ENCODE results near the gene CCL16. TPM values are rescaled to one million over a fixed set of nuclear protein-coding genes. Genes with fewer than 3 reads are reported as not detected.

Gene CCL16
- total and polyA plus RNA-seq, 2 of the 4 experiments (the other 2 are of a cell fraction) = not detected

DNA sequence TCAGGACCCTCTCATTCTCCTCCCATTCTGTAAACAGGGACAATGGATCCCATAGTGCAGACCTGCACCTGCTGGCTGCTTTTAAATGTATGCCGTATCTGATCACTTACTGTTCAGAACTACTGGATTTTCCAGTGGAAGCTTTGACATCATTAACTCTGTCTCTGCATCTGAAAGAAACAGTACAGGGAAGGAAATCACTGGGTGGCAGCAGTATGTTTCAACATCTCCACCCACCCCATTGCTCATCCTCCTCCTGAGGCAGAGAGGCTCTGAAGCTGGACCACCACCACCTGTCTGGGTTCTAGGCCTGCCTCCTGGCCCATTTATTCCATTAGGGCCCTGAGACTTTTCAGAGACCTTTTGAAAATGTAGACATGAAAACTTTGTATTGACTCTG lies 17.5 kb upstream of the CCL16 start:
- Histone ChIP-seq H3K4me3 (ENCODE audit: insufficient read depth, low read depth, low read length) (no peak overlapping the region), H2BK5ac (ENCODE audit: low read depth, low read length, poor library complexity, severe bottlenecking) (no peak overlapping the region), H3K4me2 (ENCODE audit: low read depth, low read length) (no peak overlapping the region), H4K5ac (ENCODE audit: low read depth, low read length) (no peak overlapping the region), H3K4me1 (ENCODE audit: control insufficient read depth, insufficient read depth, low read length) (no peaks in the 10 kb centered on the region), H2AFZ (replicated peaks; ENCODE audit: low read length, poor library complexity) (no peak overlapping the region), H2BK120ac (ENCODE audit: low read depth, low read length) (no peak overlapping the region), H3K14ac (replicated peaks; ENCODE audit: low read depth, low read length) (no peak overlapping the region), H2AK9ac (replicated peaks; ENCODE audit: low read depth, low read length, poor library complexity) (no peak overlapping the region), H2AK5ac (ENCODE audit: low read depth, low read length) (no peak overlapping the region), H3K79me1 (ENCODE audit: low read depth in 1 of 2, low read length in 2 of 2) (no peaks in the 10 kb centered on the region), H2BK20ac (ENCODE audit: low read depth, low read length) (no peak overlapping the region), H3K4ac (ENCODE audit: low read depth, low read length) (no peak overlapping the region), H3K56ac (ENCODE audit: extremely low read depth, insufficient read depth, low read length) (no peak overlapping the region), H3K9ac (ENCODE audit: low read depth, low read length) (no peak overlapping the region), H3K23ac (ENCODE audit: low read depth, low read length) (no peak overlapping the region), H4K20me1 (ENCODE audit: insufficient read depth, low read length) (no peaks in the 10 kb centered on the region), H3K36me3 (ENCODE audit: control insufficient read depth, insufficient read depth, low read length) (no peaks in the 10 kb centered on the region), H3K9me3 (ENCODE audit: control insufficient read depth, insufficient read depth, low read length) (no peaks in the 10 kb centered on the region), H4K8ac (ENCODE audit: low read depth in 2 of 2, low read length in 2 of 2) (no peak overlapping the region), H3K27ac (ENCODE audit: insufficient read depth, low read length) (no peak overlapping the region), H2BK15ac (ENCODE audit: low read depth, low read length) (no peak overlapping the region), H3K9me1 (ENCODE audit: insufficient read depth, low read length) (no peaks in the 10 kb centered on the region), H3K27me3 (ENCODE audit: control insufficient read depth, insufficient read depth, low read length) (no peaks in the 10 kb centered on the region), H4K91ac (ENCODE audit: insufficient read depth, low read depth, low read length) (no peak overlapping the region), H3K18ac (ENCODE audit: low read depth, low read length) (no peak overlapping the region)
- TF ChIP-seq POLR2A (IDR thresholded peaks at IDR 0.05; ENCODE audit: low read depth, low read length) = no peak
- TF ChIP-seq MAFK (IDR thresholded peaks at IDR 0.05; ENCODE audit: low read depth, low read length) = no peak
- TF ChIP-seq MAZ (IDR thresholded peaks at IDR 0.05; ENCODE audit: borderline replicate concordance, low read depth, low read length) = no peak
- TF ChIP-seq, protein P1, sequence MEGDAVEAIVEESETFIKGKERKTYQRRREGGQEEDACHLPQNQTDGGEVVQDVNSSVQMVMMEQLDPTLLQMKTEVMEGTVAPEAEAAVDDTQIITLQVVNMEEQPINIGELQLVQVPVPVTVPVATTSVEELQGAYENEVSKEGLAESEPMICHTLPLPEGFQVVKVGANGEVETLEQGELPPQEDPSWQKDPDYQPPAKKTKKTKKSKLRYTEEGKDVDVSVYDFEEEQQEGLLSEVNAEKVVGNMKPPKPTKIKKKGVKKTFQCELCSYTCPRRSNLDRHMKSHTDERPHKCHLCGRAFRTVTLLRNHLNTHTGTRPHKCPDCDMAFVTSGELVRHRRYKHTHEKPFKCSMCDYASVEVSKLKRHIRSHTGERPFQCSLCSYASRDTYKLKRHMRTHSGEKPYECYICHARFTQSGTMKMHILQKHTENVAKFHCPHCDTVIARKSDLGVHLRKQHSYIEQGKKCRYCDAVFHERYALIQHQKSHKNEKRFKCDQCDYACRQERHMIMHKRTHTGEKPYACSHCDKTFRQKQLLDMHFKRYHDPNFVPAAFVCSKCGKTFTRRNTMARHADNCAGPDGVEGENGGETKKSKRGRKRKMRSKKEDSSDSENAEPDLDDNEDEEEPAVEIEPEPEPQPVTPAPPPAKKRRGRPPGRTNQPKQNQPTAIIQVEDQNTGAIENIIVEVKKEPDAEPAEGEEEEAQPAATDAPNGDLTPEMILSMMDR (conservative IDR thresholded peaks at IDR 0.05; ENCODE audit: low read depth, low read length) = no peak
- TF ChIP-seq MXI1 (IDR thresholded peaks at IDR 0.05; ENCODE audit: borderline replicate concordance, low read depth, low read length) = no peak
- TF ChIP-seq RAD21 (IDR thresholded peaks at IDR 0.05; ENCODE audit: low read length) = no peak
- TF ChIP-seq, protein P2, sequence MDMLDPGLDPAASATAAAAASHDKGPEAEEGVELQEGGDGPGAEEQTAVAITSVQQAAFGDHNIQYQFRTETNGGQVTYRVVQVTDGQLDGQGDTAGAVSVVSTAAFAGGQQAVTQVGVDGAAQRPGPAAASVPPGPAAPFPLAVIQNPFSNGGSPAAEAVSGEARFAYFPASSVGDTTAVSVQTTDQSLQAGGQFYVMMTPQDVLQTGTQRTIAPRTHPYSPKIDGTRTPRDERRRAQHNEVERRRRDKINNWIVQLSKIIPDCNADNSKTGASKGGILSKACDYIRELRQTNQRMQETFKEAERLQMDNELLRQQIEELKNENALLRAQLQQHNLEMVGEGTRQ (IDR thresholded peaks at IDR 0.05; ENCODE audit: low read depth, low read length) = no peak
- ChIA-PET CTCF (interaction anchor here (0.5 kb wide), 1 partner anchor 70 kb away, joined by 6 read pairs; no protein-coding TSS in a partner anchor), POLR2A (ENCODE audit: unreplicated experiment) (no interaction called here)
- DNase-seq = no peak
- intact Hi-C loops (cut with micrococcal nuclease) = no loop called here
- no TSS peak for BruUV-seq (replicated peaks)
- no peak for ATAC-seq (ENCODE audit: low read depth)
- no CpG with 5 or more reads among the region's 1 CpG for WGBS, 2 experiments (ENCODE audit: extremely low coverage in 2 of 2, insufficient read length in 1 of 2)
- dilution Hi-C loops (cut with HindIII; ENCODE audit: low sequenced_read_pairs, unreplicated experiment) = no loop called here
- in situ Hi-C loops (cut with MboI; ENCODE audit: low sequenced_read_pairs) = no loop called here
